Measurements from ENCODE around the gene CHIC2.

Gene CHIC2

DNA sequence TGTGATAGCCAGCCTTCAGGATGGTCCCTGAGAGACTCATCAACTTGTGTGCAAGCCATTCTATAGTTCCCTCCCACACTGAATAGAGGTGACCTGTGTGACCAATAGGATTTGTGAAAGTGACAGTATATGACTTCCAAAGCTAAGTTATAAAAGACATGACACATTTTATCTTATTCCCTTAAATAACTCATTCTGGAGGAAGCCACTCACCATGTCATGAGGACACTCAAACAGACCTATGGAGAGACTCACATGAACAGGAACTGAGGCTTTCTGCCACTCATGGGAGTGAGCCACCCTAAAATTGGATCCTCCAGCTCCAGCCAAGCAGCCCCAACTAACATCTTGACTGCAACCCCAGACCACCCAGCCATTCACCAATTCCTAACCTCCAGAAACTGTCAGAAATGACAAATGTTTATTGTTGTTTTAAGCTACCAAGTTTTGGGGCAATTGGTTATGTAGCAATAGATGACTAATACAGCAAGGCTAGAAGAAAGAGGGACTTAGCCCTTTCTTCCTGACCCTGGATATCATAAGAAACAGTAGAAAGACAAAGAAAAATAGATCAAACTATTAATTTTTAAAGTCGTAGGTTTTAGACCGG lies 9.0 kb upstream of the CHIC2 start:
- H3K36me3 ChIP-seq, result no peaks in the 10 kb centered on the region
- no peaks in the 10 kb centered on the region for H3K9me3 ChIP-seq
- TF ChIP-seq, protein P1, sequence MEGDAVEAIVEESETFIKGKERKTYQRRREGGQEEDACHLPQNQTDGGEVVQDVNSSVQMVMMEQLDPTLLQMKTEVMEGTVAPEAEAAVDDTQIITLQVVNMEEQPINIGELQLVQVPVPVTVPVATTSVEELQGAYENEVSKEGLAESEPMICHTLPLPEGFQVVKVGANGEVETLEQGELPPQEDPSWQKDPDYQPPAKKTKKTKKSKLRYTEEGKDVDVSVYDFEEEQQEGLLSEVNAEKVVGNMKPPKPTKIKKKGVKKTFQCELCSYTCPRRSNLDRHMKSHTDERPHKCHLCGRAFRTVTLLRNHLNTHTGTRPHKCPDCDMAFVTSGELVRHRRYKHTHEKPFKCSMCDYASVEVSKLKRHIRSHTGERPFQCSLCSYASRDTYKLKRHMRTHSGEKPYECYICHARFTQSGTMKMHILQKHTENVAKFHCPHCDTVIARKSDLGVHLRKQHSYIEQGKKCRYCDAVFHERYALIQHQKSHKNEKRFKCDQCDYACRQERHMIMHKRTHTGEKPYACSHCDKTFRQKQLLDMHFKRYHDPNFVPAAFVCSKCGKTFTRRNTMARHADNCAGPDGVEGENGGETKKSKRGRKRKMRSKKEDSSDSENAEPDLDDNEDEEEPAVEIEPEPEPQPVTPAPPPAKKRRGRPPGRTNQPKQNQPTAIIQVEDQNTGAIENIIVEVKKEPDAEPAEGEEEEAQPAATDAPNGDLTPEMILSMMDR (IDR thresholded peaks at IDR 0.05; ENCODE audit: low read depth, low read length), result no peak
- H3K27me3 ChIP-seq, result no peaks in the 10 kb centered on the region
- H3K4me3 ChIP-seq (ENCODE audit: low read depth, low read length), result no peak overlapping the region
- no peaks in the 10 kb centered on the region for H3K4me1 ChIP-seq
- no peak for DNase-seq

DNA sequence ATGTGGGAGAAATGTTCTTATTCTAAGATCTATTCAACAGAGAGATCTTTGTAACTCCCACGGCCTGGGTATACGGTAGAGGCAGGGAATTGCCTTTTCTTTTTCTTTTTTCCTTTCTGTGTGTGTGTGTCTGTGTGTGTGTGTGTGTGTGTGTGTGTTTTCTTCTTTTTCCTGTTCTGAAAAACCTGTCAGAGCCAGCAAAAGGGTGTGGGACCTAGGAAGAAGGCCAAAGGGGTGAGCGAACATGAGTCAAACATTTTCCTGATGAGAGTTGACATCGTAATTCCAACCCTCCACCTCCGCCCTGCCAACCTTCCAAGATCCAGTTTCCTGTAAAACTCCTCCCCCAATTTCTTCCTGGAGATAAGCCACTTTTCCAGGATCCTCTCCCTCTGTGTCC lies 2.8 kb upstream of the CHIC2 start:
- H3K36me3 ChIP-seq, result no peaks in the 10 kb centered on the region
- no peak for DNase-seq
- no peaks in the 10 kb centered on the region for H3K9me3 ChIP-seq
- H3K4me3 ChIP-seq (ENCODE audit: low read depth, low read length), result no peak overlapping the region
- TF ChIP-seq, protein P1 (IDR thresholded peaks at IDR 0.05; ENCODE audit: low read depth, low read length), result no peak
- H3K27me3 ChIP-seq, result no peaks in the 10 kb centered on the region
- H3K4me1 ChIP-seq, result peaks cover 2% of the 10 kb centered on the region

DNA sequence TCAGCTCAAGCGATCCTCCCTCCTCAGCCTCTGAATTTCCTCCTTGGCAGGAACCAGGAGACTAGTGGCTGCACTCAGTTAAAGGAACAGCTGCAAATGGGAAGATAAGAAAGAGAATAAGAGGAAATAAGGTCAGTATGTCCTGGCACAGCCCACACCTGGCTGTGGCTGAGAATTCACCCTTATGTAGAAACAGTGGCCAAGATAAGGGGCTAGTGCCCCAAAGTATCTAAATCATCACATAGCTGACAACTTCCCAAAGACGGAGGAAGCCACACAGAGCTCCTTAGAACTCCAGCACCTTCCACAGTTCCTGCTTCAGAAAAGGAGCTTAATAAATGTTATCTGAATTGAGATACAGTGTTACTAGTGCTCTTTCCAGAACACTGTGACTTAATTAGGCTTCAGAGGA lies 2.3 kb upstream of the CHIC2 start:
- H3K27me3 ChIP-seq, result no peaks in the 10 kb centered on the region
- no peak overlapping the region for H3K4me3 ChIP-seq (ENCODE audit: low read depth, low read length)
- no peaks in the 10 kb centered on the region for H3K36me3 ChIP-seq
- TF ChIP-seq, protein P1 (IDR thresholded peaks at IDR 0.05; ENCODE audit: low read depth, low read length), result no peak
- no peak for DNase-seq
- H3K9me3 ChIP-seq, result no peaks in the 10 kb centered on the region
- peaks cover 2% of the 10 kb centered on the region for H3K4me1 ChIP-seq

DNA sequence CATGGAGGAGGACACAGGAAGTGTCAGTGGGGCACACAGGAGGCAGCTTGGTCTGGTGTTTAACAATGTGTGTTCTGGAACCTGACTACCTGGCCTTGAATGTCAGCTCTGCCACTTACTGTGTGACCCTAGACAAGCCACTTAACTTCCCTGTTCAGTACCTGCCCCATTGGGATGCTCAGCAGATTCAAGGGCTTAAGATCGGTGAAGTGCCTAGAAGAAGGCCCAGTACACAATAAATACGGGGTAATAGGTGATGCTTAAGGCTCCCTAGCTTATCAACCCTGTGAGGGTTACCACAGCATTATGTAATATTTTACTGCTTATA lies 1.6 kb upstream of the CHIC2 start:
- Histone ChIP-seq H3K36me3 (no peaks in the 10 kb centered on the region), H3K27me3 (no peaks in the 10 kb centered on the region), H3K9me3 (no peaks in the 10 kb centered on the region), H3K4me1 (peaks cover 3% of the 10 kb centered on the region), H3K4me3 (ENCODE audit: low read depth, low read length) (no peak overlapping the region)
- DNase-seq, result no peak
- TF ChIP-seq, protein P1 (IDR thresholded peaks at IDR 0.05; ENCODE audit: low read depth, low read length), result no peak

DNA sequence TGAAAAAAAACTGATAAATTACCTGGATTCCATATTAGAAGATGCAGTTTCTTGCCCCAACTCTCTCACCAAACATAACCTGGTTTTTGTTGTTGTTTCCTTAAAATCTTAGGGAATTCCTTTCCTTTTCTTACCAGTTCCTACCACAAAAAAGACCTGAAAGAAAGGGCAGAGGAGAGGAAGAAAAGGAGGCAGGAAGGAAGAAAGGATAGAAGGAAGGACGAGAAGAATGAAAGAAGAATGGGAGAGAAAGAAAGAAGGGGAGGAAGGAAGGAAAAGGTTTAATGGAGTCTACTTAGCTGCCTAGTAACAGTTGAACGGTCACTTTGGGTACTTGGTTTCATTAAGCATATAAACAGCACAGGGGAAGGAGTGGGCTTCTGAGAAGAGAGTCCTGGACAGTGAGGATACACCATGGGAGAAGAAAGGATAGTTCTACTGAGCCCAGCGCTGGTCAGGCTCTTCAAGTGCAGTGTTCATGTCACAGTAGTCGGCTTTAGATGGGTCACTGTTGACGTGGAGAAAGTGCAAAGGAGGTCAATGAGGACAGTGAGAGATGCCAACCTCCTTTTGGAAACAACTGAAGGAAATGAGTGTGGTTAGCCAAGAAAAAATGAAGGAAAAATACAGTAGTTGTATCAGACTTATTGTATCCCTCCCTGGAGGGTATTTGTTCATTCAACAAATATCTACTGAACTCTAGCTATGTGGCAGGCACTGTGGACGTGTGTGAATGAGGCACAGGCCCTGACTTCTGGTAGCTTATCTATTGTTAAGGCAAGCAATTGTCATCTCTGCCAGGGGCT lies 1.1 kb upstream of the CHIC2 start:
- H3K9me3 ChIP-seq, result no peaks in the 10 kb centered on the region
- TF ChIP-seq, protein P1 (IDR thresholded peaks at IDR 0.05; ENCODE audit: low read depth, low read length), result no peak
- DNase-seq, result no peak
- peak overlapping the region; percentile 71 for H3K4me3 ChIP-seq (ENCODE audit: low read depth, low read length)
- no peaks in the 10 kb centered on the region for H3K27me3 ChIP-seq
- peaks cover 4% of the 10 kb centered on the region for H3K4me1 ChIP-seq
- no peaks in the 10 kb centered on the region for H3K36me3 ChIP-seq

DNA sequence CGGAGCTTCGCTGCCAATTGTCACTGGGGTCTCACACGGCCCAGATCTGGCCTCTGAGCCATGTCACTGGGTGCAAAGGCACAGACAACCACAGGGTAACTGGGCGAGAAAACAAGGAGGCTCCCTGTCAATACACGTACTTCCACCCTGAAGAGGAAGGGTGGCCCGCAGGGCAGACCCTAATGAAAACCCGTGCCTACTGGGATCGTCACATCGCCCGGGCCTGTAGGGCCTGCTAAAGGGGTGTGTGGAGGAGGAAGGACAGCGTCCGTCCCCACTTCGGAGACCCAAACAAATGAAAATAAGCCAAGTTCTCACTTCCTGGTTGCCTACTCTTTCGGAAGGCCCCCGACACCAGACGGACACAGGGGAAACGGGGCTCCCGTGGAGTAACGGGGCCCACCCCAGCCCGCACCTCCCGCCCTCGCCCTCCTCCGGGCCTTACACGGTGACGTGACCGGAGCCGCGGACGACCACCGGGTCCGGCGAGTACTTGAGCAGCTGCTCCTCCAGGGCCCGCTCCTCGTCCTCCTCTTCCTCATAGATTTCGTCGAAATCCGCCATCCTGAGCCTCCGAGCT lies 578 bp downstream of the CHIC2 start:
- TF ChIP-seq, protein P1 (IDR thresholded peaks at IDR 0.05; ENCODE audit: low read depth, low read length), result no peak
- peak; percentile 39 for DNase-seq
- H3K36me3 ChIP-seq, result no peaks in the 10 kb centered on the region
- no peaks in the 10 kb centered on the region for H3K9me3 ChIP-seq
- H3K27me3 ChIP-seq, result no peaks in the 10 kb centered on the region
- peaks cover 4% of the 10 kb centered on the region for H3K4me1 ChIP-seq
- peak overlapping the region; percentile 89 for H3K4me3 ChIP-seq (ENCODE audit: low read depth, low read length)

Data from BE2C (cell line).